ENCODE measurements around the gene SRP9. TPM values are rescaled to one million over a fixed set of nuclear protein-coding genes. Genes with fewer than 3 reads are reported as not detected.

Gene SRP9
- total RNA-seq, 4 donors from 2014 or later: 67.9 to 153 (median 131) TPM

DNA sequence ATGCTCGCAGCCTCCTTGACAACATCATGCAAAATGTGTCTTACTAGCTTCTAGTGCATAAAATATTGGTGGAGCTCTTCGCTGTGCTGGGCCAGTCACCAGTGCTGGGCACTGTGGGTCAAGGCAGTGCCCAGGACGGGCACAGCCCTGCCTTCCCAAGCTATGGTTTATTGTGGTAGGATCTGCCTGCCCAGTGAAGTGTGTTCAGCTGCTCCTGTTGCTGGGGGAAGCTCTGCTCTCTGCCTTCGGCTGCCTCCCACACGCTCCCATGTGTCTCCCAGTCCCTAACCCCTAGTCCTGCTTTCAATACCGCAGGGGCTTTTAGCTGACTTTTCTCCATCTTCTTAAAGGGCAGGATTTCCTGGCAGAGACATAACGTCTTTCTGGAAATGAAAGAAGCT lies 48.0 kb downstream of the SRP9 start:
- Histone ChIP-seq H3K4me1 (peaks cover 0 to 21% (median 0%) of the 10 kb centered on the region in 4 donors), H3K27ac (peak overlapping the region in 1 of 4 donors; percentile 32), H3K27me3 (no peaks in the 10 kb centered on the region), H3K4me3 (no peak overlapping the region), H3K9me3 (no peaks in the 10 kb centered on the region), H3K36me3 (peaks cover 0 to 3% (median 0%) of the 10 kb centered on the region in 3 donors)
- no peak for DNase-seq
- no peak for TF ChIP-seq POLR2A (IDR thresholded peaks at IDR 0.05)
- TF ChIP-seq, protein P1, sequence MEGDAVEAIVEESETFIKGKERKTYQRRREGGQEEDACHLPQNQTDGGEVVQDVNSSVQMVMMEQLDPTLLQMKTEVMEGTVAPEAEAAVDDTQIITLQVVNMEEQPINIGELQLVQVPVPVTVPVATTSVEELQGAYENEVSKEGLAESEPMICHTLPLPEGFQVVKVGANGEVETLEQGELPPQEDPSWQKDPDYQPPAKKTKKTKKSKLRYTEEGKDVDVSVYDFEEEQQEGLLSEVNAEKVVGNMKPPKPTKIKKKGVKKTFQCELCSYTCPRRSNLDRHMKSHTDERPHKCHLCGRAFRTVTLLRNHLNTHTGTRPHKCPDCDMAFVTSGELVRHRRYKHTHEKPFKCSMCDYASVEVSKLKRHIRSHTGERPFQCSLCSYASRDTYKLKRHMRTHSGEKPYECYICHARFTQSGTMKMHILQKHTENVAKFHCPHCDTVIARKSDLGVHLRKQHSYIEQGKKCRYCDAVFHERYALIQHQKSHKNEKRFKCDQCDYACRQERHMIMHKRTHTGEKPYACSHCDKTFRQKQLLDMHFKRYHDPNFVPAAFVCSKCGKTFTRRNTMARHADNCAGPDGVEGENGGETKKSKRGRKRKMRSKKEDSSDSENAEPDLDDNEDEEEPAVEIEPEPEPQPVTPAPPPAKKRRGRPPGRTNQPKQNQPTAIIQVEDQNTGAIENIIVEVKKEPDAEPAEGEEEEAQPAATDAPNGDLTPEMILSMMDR (IDR thresholded peaks at IDR 0.05): no peak

DNA sequence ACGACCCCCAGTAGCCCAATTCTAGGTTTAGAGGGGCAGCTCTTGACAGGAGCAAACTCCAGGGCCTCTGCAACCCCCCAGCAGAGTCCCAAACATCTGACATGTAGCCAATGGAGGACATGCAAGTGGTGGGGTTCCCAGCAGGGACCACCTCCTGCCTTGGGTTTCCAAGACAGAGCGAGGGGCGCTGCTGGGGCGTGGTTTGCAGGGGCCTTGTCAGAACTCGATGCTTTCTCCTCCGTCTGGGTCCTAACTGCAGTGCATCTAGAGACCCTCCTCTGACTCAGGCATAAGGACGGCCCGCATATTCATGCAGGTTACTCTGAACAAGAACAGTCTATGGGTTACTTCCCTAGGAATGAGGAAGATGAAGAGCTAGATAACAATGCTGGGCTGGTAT lies 49.5 kb downstream of the SRP9 start:
- no peaks in the 10 kb centered on the region for H3K9me3 ChIP-seq

DNA sequence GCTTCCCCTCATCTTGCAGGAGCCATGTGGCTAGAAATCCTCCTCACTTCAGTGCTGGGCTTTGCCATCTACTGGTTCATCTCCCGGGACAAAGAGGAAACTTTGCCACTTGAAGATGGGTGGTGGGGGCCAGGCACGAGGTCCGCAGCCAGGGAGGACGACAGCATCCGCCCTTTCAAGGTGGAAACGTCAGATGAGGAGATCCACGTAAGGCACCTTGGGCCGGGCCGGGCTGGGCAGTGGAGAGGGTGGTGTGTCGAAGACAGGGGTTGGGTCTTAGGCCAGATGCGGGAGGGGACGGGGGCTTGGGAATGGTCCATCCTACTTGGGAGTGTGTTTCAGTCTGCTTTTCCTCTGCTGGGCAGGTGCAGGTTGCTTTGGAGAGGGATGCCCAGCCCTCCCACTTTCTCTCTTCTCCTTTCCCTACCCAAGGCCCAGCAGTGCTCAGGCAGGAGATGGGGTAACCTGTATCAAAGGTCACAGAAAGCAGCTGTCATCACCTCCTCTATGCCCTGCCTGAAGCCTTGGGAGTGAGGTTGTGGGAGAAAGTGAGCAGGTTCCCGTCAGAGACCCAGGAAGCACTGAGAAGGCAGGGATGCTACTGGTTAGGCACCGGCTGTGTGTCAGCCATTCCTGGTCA lies 51.2 kb downstream of the SRP9 start:
- TF ChIP-seq, protein P1 (IDR thresholded peaks at IDR 0.05): no peak
- no peak for TF ChIP-seq POLR2A (IDR thresholded peaks at IDR 0.05)
- H3K36me3 ChIP-seq: peaks cover 0 to 22% (median 0%) of the 10 kb centered on the region in 3 donors
- H3K9me3 ChIP-seq: no peaks in the 10 kb centered on the region
- peaks cover 0 to 21% (median 0%) of the 10 kb centered on the region in 4 donors for H3K4me1 ChIP-seq
- H3K4me3 ChIP-seq: no peak overlapping the region
- H3K27ac ChIP-seq: no peak overlapping the region
- DNase-seq: no peak
- H3K27me3 ChIP-seq: no peaks in the 10 kb centered on the region

More for the DNA sequence above, 49.5 kb downstream of the SRP9 start:
- Histone ChIP-seq H3K27me3 (no peaks in the 10 kb centered on the region), H3K4me1 (peaks cover 0 to 21% (median 0%) of the 10 kb centered on the region in 4 donors), H3K36me3 (peaks cover 0 to 10% (median 0%) of the 10 kb centered on the region in 3 donors), H3K27ac (no peak overlapping the region), H3K4me3 (no peak overlapping the region)
- TF ChIP-seq POLR2A (IDR thresholded peaks at IDR 0.05): no peak
- TF ChIP-seq, protein P1 (IDR thresholded peaks at IDR 0.05): no peak
- DNase-seq: no peak

DNA sequence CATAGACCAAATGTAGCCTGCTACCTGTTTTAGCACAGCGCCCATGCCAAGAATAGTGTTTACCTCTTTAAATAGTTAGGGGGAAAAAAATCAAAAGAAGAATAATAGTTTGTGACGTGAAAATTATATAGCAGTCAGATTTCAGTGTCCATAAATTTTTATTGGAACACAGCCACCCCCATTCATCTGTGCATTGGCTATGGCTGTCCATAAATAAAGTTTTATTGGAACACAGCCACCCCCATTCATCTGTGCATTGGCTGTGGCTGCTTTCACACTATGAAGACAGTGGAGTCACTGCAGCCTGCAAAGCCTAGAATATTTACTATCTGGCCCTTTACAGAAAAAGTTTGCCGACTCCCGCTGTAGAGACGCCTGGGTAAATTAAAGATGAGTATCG lies 53.2 kb downstream of the SRP9 start:
- no peak for TF ChIP-seq POLR2A (IDR thresholded peaks at IDR 0.05)
- TF ChIP-seq, protein P1 (IDR thresholded peaks at IDR 0.05): no peak
- Histone ChIP-seq H3K9me3 (no peaks in the 10 kb centered on the region), H3K27me3 (no peaks in the 10 kb centered on the region), H3K4me1 (peaks cover 0 to 2% (median 0%) of the 10 kb centered on the region in 4 donors), H3K4me3 (no peak overlapping the region), H3K36me3 (peaks cover 0 to 22% (median 0%) of the 10 kb centered on the region in 3 donors), H3K27ac (no peak overlapping the region)
- DNase-seq: no peak

DNA sequence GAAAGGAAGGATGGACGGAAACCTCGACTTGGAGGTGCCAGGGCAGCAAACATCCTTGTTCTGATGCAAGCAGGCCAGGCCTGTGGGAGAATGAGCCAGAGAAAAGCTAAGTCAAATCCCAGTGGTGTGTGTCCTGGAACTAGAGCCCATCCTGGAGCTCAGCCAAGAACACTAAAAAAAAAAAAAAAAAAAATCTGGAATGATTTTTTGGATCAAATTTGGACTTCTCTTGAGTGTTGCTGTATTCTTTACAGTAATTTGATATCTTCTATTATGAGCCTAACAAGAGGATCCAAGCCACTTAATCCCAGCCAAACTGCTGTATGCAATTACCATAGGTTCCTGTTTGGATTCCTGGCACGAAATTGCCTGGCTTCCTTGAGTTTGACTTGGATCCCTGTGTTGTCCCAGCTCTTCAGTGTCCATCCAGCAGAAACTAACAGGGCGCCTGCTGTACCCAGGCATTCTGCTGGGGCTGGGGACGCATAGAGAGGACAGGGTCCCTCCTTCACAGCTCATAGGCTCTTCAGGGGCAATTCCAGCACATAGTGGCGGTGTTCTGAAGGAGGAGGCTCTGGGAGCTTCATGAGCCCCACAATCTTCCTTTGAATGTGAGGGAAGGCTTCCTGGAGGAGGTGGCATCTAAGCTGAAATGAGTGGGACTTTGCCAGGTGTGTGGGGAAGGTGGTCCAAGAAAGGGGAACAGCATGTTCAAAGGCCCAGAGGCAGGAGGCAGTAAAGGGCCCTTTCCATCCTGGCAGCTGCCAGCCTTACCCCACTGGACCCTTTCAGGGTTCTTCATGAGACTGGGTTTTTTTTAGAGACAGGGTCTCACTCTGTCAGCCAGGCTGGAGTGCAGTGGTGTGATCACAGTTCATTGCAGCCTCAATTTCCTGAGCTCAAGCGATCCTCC lies 57.0 kb downstream of the SRP9 start:
- Histone ChIP-seq H3K4me1 (no peaks in the 10 kb centered on the region), H3K36me3 (peaks cover 0 to 36% (median 0%) of the 10 kb centered on the region in 3 donors), H3K27ac (peak overlapping the region in 1 of 4 donors; percentile 19), H3K9me3 (no peaks in the 10 kb centered on the region), H3K27me3 (no peaks in the 10 kb centered on the region), H3K4me3 (no peak overlapping the region)
- no peak for DNase-seq
- TF ChIP-seq, protein P1 (IDR thresholded peaks at IDR 0.05): no peak
- TF ChIP-seq POLR2A (IDR thresholded peaks at IDR 0.05): no peak
